ENCODE data around the gene MLX. TPM values are rescaled to one million over a fixed set of nuclear protein-coding genes. Genes with fewer than 3 reads are reported as not detected.
A peak's percentile ranks its signal among the peaks of the same experiment; 100 is the strongest.
"Not testable (repeated sequence)": the region's sequence is repeated elsewhere in the genome, so short reads cannot be mapped to it uniquely, and the experiment has no call there.

The MLX gene
- polyA plus RNA-seq, 3 donors = 33.9 to 35.7 (median 34.7) TPM

- peak in 1 of 3 donors; percentile 73 for DNase-seq (ENCODE audit: low read depth in 3 of 3, low spot score in 2 of 3)
These were observed 30.9 kb upstream of the MLX start, which contains the start of gene NAGLU for GRCh38 chr17:42536048-42536371. NAGLU (plus strand) TSS chr17:42536241; CDS start chr17:42536273, 32 bp downstream.

GRCh38 chr17:42536372-42537155 lies 30.3 kb upstream of the MLX start:
- no peak for DNase-seq (ENCODE audit: low read depth in 3 of 3, low spot score in 2 of 3)

GRCh38 chr17:42537156-42537805 lies 29.6 kb upstream of the MLX start:
- no peak for DNase-seq (ENCODE audit: low read depth in 3 of 3, low spot score in 2 of 3)

- DNase-seq (ENCODE audit: low read depth in 3 of 3, low spot score in 2 of 3) = no peak
These were observed 29.0 kb upstream of the MLX start for GRCh38 chr17:42537826-42538451.

GRCh38 chr17:42538482-42538881 lies 28.4 kb upstream of the MLX start:
- no peak for DNase-seq (ENCODE audit: low read depth in 3 of 3, low spot score in 2 of 3)

GRCh38 chr17:42540558-42540957 lies 26.3 kb upstream of the MLX start:
- not testable (repeated sequence) for DNase-seq (ENCODE audit: low read depth in 3 of 3, low spot score in 2 of 3)

- DNase-seq (ENCODE audit: low read depth in 3 of 3, low spot score in 2 of 3) = no peak
These were observed 25.7 kb upstream of the MLX start for GRCh38 chr17:42541041-42541833.

GRCh38 chr17:42543190-42544079 lies 23.5 kb upstream of the MLX start:
- no peak for DNase-seq (ENCODE audit: low read depth in 3 of 3, low spot score in 2 of 3)

GRCh38 chr17:42544874-42545283 lies 22.0 kb upstream of the MLX start:
- DNase-seq (ENCODE audit: low read depth in 3 of 3, low spot score in 2 of 3) = no peak

- DNase-seq (ENCODE audit: low read depth in 3 of 3, low spot score in 2 of 3) = not testable (repeated sequence)
These were observed 21.0 kb upstream of the MLX start for GRCh38 chr17:42545755-42546505.

- no peak for DNase-seq (ENCODE audit: low read depth in 3 of 3, low spot score in 2 of 3)
These were observed 19.9 kb upstream of the MLX start for GRCh38 chr17:42547001-42547461.

- DNase-seq (ENCODE audit: low read depth in 3 of 3, low spot score in 2 of 3) = no peak
These were observed 19.2 kb upstream of the MLX start for GRCh38 chr17:42547698-42548069.

- no peak for DNase-seq (ENCODE audit: low read depth in 3 of 3, low spot score in 2 of 3)
These were observed 18.6 kb upstream of the MLX start for GRCh38 chr17:42548070-42548837.

GRCh38 chr17:42548993-42549755 lies 17.7 kb upstream of the MLX start:
- no peak for DNase-seq (ENCODE audit: low read depth in 3 of 3, low spot score in 2 of 3)

- DNase-seq (ENCODE audit: low read depth in 3 of 3, low spot score in 2 of 3) = not testable (repeated sequence)
These were observed 14.2 kb upstream of the MLX start, which contains the start of gene HSD17B1 for GRCh38 chr17:42552736-42553135. HSD17B1 (plus strand) TSS chr17:42552923; CDS start chr17:42552934, 11 bp downstream.

- no peak for DNase-seq (ENCODE audit: low read depth in 3 of 3, low spot score in 2 of 3)
These were observed 13.6 kb upstream of the MLX start for GRCh38 chr17:42553161-42553818.

- DNase-seq (ENCODE audit: low read depth in 3 of 3, low spot score in 2 of 3) = no peak
These were observed 13.0 kb upstream of the MLX start for GRCh38 chr17:42553866-42554249.

All from right renal cortex interstitium (tissue), 3 donors.